K562 (cell line): Measurements from ENCODE around the gene GLTP. TPM values are rescaled to one million over a fixed set of nuclear protein-coding genes. Genes with fewer than 3 reads are reported as not detected.
A peak's percentile ranks its signal among the peaks of the same experiment; 100 is the strongest.
"Not testable (repeated sequence)": the region's sequence is repeated elsewhere in the genome, so short reads cannot be mapped to it uniquely, and the experiment has no call there.

Experiments used
- ATAC-seq: fragments of 200-7000 bp; cut with Tn5 transposase; 3 replicates; pipeline ENCODE4 v1.9.1; 2020; ENCODE audit warnings: moderate library complexity
- BruUV-seq: library from RNA; stranded (reverse); fragments of 400-500 nt; replicated peaks from 2 replicates; lab custom pipeline; 2021; lab: Mats Ljungman, UMichigan
- CTCF ChIA-PET: fragments of 300-600 bp; formaldehyde crosslinking; extraction: SDS; loops from one replicate; lab custom pipeline; 2021; ENCODE audit warnings: low intra/inter-chr PET ratio; lab: Yijun Ruan, JAX
- POLR2A ChIA-PET: fragments of 300-600, 350-650 bp; sonication (Branson Sonifier 250); formaldehyde crosslinking; extraction: SDS; loops from one replicate; lab custom pipeline; 2021; ENCODE audit warnings: antibody characterized with exemption, inconsistent platforms; lab: Yijun Ruan, JAX
- DNase-seq, 4 experiments: peaks; one replicate each; pipeline versions ENCODE4 v3.0.0 to v3.0.0-alpha.2; 2011 to 2018; ENCODE audit warnings: low spot score in 3 of 4, mixed read lengths in 3 of 4; ENCODE audit errors: extremely low read depth in 1 of 4
- FAIRE-seq: peaks from 2 replicates; lab custom pipeline; 2011; peaks lifted over from hg19 to GRCh38; lab: Jason Lieb, UNC
- H2AFZ ChIP-seq: 2 replicates; pipeline ENCODE4 v1.6.0; 2011; ENCODE audit warnings: low read depth, low read length, control low read depth, inconsistent platforms
- H3K27ac ChIP-seq: fragments of 200-600 bp; 3 replicates; pipeline ENCODE4 v1.8.0; 2011; ENCODE audit warnings: low read depth, mild to moderate bottlenecking, control low read depth, inconsistent platforms, low read length, moderate library complexity, mixed read lengths; ENCODE audit errors: extremely low read depth
- H3K27me3 ChIP-seq, 2 experiments: fragments of 300-600 bp in 1 of 2; 2 replicates in 1 of 2; 3 replicates in 1 of 2; pipeline versions ENCODE4 v1.6.0 to v1.8.0; 2011; ENCODE audit warnings: inconsistent platforms in 2 of 2, low read length in 2 of 2, mild to moderate bottlenecking in 1 of 2, mixed read lengths in 1 of 2, moderate library complexity in 1 of 2; ENCODE audit not compliant: control insufficient read depth in 2 of 2, insufficient read depth in 2 of 2
- H3K36me3 ChIP-seq: fragments of 300-600 bp; 3 replicates; pipeline ENCODE4 v1.8.0; 2011; ENCODE audit warnings: mild to moderate bottlenecking, low read length, inconsistent platforms; ENCODE audit not compliant: control insufficient read depth, insufficient read depth
- H3K4me1 ChIP-seq, 2 experiments: fragments of 200-600 bp in 1 of 2; replicated peaks in 1 of 2; 2 replicates in 1 of 2; 3 replicates in 1 of 2; pipeline versions ENCODE4 v1.5.1 to v1.8.0; 2011; ENCODE audit warnings: inconsistent platforms in 2 of 2, low read length in 2 of 2, mild to moderate bottlenecking in 1 of 2, mixed read lengths in 1 of 2, moderate library complexity in 1 of 2; ENCODE audit not compliant: control insufficient read depth in 2 of 2, insufficient read depth in 2 of 2
- H3K4me2 ChIP-seq: 2 replicates; pipeline ENCODE4 v1.6.1; 2011; ENCODE audit warnings: low read length, control low read depth, inconsistent platforms, mixed read lengths; ENCODE audit not compliant: insufficient read depth
- H3K4me3 ChIP-seq: fragments of 200-600 bp; sonication (generic), shearing (Covaris generic); 2 replicates; pipeline ENCODE4 v1.5.1; 2016; ENCODE audit warnings: control low read depth, inconsistent platforms
- H3K79me2 ChIP-seq: fragments of 200-600 bp; 3 replicates; pipeline ENCODE4 v1.8.0; 2011; ENCODE audit warnings: low read length, inconsistent platforms; ENCODE audit not compliant: control insufficient read depth, insufficient read depth
- H3K9ac ChIP-seq, 2 experiments: 2 replicates each; pipeline versions ENCODE4 v1.6.0 to v1.6.1; 2011; ENCODE audit warnings: low read depth in 2 of 2, low read length in 2 of 2, control low read depth in 1 of 2, inconsistent platforms in 1 of 2, mild to moderate bottlenecking in 1 of 2, mixed read lengths in 1 of 2; ENCODE audit not compliant: insufficient read depth in 1 of 2
- H3K9me1 ChIP-seq: one replicate; pipeline ENCODE4 v1.6.0; 2011; ENCODE audit warnings: inconsistent platforms, mild to moderate bottlenecking, low read length, moderate library complexity; ENCODE audit not compliant: control insufficient read depth, insufficient read depth
- H3K9me3 ChIP-seq: replicated peaks from 2 replicates; pipeline ENCODE4 v1.5.1; 2011; ENCODE audit warnings: low read depth, low read length, inconsistent platforms; ENCODE audit not compliant: control insufficient read depth, insufficient read depth
- H4K20me1 ChIP-seq: replicated peaks from 2 replicates; pipeline ENCODE4 v1.6.1; 2011; ENCODE audit warnings: low read length, inconsistent platforms, mixed read lengths; ENCODE audit not compliant: control insufficient read depth, insufficient read depth
- HDAC2 ChIP-seq: fragments of 450-650 bp; IDR thresholded peaks from 2 replicates; pipeline ENCODE4 v1.6.1; 2016; ENCODE audit warnings: mild to moderate bottlenecking
- HLTF ChIP-seq: fragments of 450-650 bp; IDR thresholded peaks from 2 replicates; pipeline ENCODE4 v1.6.1; 2016
- KDM2B ChIP-seq: fragments of 250-450 bp; sonication (Bioruptor Pico); IDR thresholded peaks from 2 replicates; pipeline ENCODE4 v1.8.0; 2021; ENCODE audit warnings: mild to moderate bottlenecking, moderate library complexity
- MYBL2 ChIP-seq, 2 experiments: fragments of 450-650 bp in 1 of 2; sonication (generic) in 1 of 2; formaldehyde crosslinking in 1 of 2; IDR thresholded peaks; 2 replicates each; pipeline versions ENCODE4 v1.6.1 to v1.8.1; 2017 to 2022; ENCODE audit warnings: borderline replicate concordance in 1 of 2, inconsistent platforms in 1 of 2, low read depth in 1 of 2, mild to moderate bottlenecking in 1 of 2, missing genetic modification reagents in 1 of 2, moderate library complexity in 1 of 2
- WGBS: fragments of 100-300 bp; shearing (Covaris generic); methylation state at CpG from one replicate; pipeline ENCODE4 v1.1.6; 2016; ENCODE audit warnings: low coverage, mixed read lengths; ENCODE audit not compliant: insufficient coverage; ENCODE audit errors: missing lambda C conversion rate; 5-methylcytosine and 5-hydroxymethylcytosine counted together
- in situ Hi-C: fragments of 300-500 bp; cut with MboI; formaldehyde crosslinking; loops from 4 replicates; pipeline ENCODE4 v1.15.0; 2018; ENCODE audit warnings: inconsistent platforms, mixed read lengths
- intact Hi-C: fragments of 100-400 bp; cut with micrococcal nuclease; formaldehyde crosslinking; loops from 2 replicates; pipeline ENCODE4 v1.14.2; 2022
- polyA plus RNA-seq, 8 experiments: library from polyadenylated mRNA; depleted of rRNA in 4 of 8; stranded (reverse) in 5 of 8; unstranded in 3 of 8; fragments of >200 nt; fragmentation: Nextera tagmentation in 2 of 8; fragmentation: Illumina TruSeq in 1 of 8; extraction: Ambion mirVana in 2 of 8; extraction: Trizol in 1 of 8; gene quantifications; 2 replicates each; pipeline versions ENCODE4 v1.2.1 to v1.2.3, GENCODE V29; 2011 to 2014; ENCODE audit warnings: inconsistent platforms in 1 of 8, missing spikeins in 1 of 8
- total RNA-seq, 7 experiments: library from RNA; depleted of rRNA in 6 of 7; stranded (reverse); fragments of >200 nt in 6 of 7; fragmentation: Illumina TruSeq in 2 of 7; extraction: Trizol in 2 of 7; gene quantifications; 2 replicates each; pipeline versions ENCODE4 v1.2.1 to v1.2.3, GENCODE V29; 2011 to 2021; ENCODE audit warnings: low replicate concordance in 1 of 7

GLTP gene
- total and polyA plus RNA-seq, 9 of the 15 experiments (the other 6 are each of a cell fraction or from before 2014, with no cell fraction given), result 4.4 to 8.3 (median 6.1) TPM

GRCh38 chr12:109880043-109880931 is at the start of gene GLTP (continued):
- TF ChIP-seq MYBL2 (IDR thresholded peaks at IDR 0.05; ENCODE audit: low read depth), result no peak
- no peak for TF ChIP-seq MYBL2 (CRISPR knock-in tag; IDR thresholded peaks at IDR 0.05; ENCODE audit: borderline replicate concordance)
- TF ChIP-seq KDM2B (CRISPR knock-in tag), result 0 out of 2 replicates have a peak, but pooled peaks have one; percentile 61
- no peak for TF ChIP-seq HLTF
- TF ChIP-seq HDAC2, result no peak
- TF ChIP-seq, all 486 proteins: peak for 71

- H3K27me3 ChIP-seq, H2AFZ ChIP-seq, CTCF ChIA-PET, H3K9ac ChIP-seq, ATAC-seq, FAIRE-seq, intact Hi-C loops, in situ Hi-C loops, H3K9me1 ChIP-seq, H3K9me3 ChIP-seq, BruUV-seq, H3K27ac ChIP-seq, H4K20me1 ChIP-seq, H3K79me2 ChIP-seq, DNase-seq, H3K4me2 ChIP-seq, H3K4me3 ChIP-seq: not testable (repeated sequence)
- WGBS, result 89% methylated on average over 14 of the region's 14 CpGs
- Histone ChIP-seq H3K4me1 (peaks cover 7 to 23% of the 10 kb centered on the region in 2 experiments; a peak in 4 of 5 replicates), H3K36me3 (peaks cover 38% of the 10 kb centered on the region; the same call in 2 of the 3 replicates)
- POLR2A ChIA-PET, result interaction anchor here (0.7 to 2.6 kb wide), 3 partner anchors 11 to 31 kb away, joined by 4 to 7 read pairs (median 5); no protein-coding TSS in a partner anchor
Observed at GRCh38 chr12:109929326-109929725, 49.0 kb upstream of the GLTP start.
